Measurements from ENCODE around the gene MGAT4B.

MGAT4B gene

DNA sequence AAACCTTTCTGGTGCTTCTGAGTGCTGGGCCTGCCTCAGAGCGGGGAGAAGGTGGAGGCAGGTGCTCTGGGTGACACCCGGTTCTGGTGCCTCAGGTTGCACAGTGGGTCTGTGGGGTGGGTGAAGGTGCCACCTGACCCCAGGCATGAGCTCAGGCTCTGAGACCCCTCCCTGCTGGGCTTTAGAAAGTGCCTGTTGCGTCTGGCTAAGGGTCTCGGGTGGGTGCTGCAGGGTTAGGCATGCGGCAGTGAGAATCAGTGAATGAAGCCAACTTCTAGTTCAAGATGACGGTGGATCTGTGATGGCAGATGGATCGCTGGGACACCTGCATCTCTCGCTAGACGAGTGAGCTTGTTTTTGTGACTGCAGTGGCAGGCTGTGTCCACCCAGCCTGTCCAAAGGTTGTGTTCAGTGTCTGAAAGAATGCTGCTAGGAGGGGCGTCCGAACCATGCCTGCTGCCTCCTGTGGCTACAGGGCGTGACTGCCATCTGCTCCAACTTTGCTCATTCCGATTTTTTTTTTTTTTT lies 19.1 kb upstream of the MGAT4B start:
- DNase-seq = no peak

DNA sequence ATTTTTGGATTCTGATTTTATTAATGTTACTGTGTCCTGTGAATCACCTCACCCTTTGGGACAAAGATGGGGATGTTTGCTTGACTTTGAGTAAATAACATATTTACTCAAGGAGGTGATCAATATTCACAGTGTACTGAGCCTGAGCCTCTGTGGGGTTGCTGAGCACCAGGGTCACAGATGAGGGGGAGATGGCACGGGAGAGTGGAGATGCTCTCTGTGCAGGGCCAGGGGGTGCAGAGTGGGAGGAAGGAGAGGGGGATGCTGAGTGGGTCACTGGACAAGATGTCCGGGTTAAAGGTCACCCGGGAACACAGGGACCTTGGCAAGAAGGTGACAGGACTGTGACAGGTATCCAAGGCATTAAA lies 18.1 kb upstream of the MGAT4B start:
- DNase-seq = no peak

DNA sequence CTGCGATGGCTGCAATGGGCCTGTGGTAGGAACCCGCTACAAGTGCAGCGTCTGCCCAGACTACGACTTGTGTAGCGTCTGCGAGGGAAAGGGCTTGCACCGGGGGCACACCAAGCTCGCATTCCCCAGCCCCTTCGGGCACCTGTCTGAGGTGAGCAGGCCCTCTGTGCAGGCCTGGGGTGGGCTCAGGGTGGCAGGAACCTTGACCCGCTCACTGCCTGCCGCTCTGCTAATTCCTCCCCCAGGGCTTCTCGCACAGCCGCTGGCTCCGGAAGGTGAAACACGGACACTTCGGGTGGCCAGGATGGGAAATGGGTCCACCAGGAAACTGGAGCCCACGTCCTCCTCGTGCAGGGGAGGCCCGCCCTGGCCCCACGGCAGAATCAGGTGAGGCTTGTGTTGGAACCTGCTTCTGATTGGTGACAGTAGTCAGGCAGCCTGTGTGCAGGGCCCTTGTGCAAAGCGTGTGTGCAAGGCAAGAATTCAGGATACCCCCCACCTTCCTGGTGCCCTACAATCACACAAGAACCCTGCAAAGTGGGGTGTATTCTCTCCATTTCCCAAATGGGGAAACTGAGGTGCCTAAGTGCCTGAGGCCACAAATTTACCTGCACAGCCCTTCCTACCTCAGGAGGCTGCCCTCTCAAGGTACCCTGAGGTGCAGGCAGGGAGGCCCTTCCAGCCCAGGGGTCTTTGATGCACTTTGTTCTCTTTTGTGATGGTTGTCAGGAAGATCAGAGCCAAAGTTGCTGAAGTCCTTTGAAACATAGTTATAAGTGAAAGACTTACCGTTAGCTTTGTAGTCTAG lies 17.5 kb upstream of the MGAT4B start:
- no peak for DNase-seq

DNA sequence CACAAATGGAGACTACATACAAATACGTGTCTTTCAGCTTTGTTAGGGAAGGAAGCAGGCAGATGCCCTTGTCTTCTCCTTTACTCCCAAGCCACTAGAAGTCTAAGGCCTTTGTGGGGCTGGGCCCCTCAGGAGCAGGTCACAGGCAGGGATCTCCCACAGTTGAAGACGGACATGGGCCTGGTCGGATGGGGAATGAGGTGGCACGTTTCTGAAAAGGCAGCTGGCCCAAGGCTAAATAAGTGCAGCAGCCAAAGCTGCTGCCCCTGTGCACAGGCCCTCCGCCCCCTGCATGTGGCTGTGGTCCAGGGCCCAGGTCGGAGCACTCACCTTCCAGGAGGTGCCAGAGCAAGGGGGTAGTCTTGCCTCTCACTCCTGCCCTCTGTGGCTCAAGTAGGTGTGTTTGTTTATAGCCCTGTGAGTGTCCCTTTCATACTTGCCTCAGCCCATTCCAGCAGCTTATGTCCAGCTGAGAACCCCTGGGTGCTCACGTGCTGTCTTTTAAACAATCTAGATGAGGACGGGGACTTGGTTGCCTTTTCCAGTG lies 15.9 kb upstream of the MGAT4B start:
- DNase-seq = no peak

DNA sequence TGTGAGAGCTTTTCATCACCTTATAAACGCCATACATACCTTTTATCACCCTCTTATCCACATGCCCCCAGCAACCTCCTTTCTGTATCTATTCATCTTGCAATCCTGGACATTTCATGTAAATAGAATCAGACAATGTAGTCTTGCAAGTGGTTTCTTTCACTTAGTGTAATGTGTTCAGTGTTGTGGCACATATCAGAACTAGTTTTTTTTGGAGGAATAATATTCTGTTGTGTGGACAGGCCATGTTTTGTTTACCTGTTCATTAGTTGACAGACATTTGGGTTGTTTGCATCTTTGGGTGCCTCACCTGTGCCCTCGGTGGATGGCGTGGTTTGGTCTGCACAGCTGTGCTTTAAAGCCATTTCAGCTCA lies 15.4 kb upstream of the MGAT4B start:
- DNase-seq = no peak

DNA sequence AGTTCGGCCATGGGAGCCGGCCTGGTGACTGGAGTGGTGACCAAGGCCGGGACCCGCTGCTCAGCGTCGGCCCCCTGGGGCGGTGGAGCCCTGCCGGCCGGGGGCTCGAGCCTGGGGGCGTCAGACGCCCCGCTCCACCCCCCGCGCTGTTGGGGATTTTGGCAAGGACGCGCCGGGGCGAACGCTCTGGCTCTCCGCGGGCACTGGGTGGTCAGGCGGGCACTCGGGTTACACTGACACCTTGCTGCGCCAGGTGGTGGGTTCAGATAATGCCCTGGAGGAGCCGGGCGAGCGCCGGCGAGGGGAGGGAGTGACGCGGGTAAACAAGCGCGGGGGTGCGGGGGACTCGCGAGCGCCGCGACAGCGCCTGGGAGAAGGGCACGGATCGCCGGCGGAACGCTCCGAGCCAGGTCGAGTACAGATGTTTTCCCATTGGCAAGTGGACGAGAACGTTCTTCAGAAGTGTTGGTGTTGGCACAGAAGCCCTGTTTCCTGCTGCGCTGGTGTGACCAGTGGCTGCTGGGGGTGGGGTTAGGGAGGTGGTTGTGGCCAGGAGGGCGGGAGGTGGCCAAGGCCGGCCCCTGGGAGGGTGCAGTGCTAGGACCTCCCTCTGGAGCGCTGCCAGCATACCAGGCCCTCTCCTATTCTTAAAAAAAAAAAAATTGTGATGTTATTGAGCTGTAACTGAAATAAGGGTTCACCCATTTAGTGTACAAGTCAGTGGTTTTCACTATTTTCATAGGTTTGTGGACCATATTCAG lies 14.8 kb upstream of the MGAT4B start:
- peak; percentile 90 to 96 (median 92) for DNase-seq

DNA sequence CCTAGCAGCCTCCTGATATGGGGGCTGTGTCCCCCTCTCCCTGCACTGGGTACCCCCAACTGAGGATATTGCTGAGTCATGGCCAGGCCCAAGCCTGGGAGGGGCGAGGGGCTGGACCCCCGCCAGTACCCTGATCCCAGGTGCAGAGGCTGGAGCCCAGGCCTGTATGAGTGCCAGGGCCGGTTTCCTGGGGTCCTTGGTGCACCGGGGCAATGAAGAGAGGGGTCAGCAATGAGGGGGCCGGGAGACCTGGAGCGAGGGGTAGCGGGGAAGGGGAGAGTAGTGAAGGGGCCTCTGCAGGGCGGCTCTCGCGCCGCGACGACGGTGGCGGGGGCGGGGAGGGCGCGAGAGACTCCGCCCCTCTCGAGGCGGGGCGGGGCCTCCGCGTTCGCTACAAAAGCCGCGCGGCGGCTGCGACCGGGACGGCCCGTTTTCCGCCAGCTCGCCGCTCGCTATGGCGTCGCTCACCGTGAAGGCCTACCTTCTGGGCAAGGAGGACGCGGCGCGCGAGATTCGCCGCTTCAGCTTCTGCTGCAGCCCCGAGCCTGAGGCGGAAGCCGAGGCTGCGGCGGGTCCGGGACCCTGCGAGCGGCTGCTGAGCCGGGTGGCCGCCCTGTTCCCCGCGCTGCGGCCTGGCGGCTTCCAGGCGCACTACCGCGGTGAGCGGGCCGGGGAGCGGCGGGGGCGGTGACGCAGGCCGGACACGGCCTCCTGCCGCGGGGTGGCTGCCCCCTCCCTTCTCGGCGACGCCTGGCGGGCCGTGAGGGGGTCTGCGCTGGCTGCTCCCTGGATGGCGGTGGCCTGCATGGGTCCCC lies 14.0 kb upstream of the MGAT4B start, which contains the start of gene SQSTM1:
TSS of gene SQSTM1 (plus strand) at position 423 of the 815 bp plus-strand sequence. CDS start at position 455, 32 bp downstream.
- DNase-seq = peak; percentile 85 to 96 (median 92)

DNA sequence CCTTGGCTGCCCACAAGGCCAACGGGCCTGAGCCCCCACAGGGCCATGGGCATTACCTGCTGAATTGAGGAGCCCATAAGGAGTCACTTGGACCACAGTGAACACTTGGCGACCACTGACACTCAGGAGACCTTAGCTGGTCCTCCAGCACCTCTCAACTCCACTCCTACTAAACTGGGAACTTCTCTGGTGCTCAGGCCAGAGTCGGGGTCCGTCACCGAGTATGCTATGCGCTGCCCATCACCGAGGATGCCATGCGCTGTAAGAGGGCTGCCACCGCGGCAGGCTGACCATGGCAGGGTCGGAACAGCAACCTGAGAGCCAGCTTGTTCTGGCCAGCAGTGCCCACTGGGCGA lies 13.4 kb upstream of the MGAT4B start:
- DNase-seq = no peak

DNA sequence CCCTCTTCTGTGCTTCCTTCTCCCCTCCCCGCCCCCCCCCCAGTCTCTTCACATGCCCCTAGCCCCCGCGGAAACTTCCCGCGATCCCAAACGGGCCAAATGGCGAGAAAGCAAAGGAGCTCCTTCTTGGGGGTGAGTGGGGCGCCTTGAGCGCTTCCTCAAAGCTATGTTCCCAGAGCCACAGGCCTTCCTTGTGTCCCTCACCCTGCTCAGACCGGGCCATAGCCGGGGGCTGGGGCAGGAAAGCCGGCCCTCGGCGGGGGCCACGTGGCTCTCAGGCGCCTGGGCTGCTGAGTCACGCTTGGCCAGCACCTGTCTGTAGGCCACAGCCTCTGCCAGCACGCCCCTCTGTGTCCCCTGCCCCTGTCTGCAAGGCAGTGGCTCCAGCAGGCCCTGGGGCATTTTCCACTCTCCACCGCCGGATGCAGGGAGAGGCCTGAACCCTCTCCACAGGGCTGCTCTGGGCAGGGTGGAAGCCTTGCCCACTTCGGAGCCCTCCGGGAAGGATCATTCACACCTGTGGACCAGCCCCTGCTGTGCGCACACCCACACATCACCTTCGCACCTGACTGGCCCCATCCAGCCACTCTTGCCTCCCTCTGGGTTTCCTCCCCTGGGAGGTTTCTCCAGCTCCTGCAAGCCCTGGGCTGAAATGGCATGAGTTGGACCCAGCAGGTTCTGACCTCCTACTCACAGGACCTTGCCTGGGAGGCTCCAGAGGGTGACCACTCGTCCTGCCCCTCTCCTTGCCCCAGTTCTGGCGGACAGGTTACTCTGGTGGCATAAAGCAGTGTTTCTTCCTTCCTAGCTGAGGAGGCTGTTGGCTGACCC lies 12.8 kb upstream of the MGAT4B start:
- peak; percentile 59 to 84 (median 64) for DNase-seq

DNA sequence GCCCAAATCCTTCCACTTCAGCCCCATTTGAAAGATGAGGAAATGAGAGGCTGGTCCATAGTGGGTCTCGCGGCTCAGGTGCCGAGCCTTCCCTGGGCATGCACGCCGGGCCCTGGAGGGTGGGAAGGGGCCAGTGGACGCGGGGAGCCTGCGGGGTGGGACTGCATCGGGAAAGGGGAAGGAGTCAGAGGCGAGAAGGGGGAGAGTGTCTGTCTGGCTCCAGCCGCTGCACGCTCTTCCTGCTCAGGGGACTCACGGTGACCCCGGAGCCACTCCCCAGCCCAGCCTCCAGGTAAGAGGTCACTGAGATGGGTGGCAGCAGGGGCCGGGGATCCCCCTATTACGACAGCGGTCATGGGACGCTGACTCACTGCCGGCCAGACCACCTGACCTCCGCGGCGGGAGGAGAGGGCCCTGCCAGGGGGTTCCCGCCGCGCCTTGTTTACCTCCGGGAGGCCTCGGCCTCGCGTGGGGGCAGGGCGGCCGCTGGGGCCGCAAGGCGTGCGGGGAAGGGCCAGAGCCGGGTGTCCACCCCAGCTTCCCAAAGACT lies 12.2 kb upstream of the MGAT4B start:
- peak; percentile 95 to 98 (median 96) for DNase-seq

DNA sequence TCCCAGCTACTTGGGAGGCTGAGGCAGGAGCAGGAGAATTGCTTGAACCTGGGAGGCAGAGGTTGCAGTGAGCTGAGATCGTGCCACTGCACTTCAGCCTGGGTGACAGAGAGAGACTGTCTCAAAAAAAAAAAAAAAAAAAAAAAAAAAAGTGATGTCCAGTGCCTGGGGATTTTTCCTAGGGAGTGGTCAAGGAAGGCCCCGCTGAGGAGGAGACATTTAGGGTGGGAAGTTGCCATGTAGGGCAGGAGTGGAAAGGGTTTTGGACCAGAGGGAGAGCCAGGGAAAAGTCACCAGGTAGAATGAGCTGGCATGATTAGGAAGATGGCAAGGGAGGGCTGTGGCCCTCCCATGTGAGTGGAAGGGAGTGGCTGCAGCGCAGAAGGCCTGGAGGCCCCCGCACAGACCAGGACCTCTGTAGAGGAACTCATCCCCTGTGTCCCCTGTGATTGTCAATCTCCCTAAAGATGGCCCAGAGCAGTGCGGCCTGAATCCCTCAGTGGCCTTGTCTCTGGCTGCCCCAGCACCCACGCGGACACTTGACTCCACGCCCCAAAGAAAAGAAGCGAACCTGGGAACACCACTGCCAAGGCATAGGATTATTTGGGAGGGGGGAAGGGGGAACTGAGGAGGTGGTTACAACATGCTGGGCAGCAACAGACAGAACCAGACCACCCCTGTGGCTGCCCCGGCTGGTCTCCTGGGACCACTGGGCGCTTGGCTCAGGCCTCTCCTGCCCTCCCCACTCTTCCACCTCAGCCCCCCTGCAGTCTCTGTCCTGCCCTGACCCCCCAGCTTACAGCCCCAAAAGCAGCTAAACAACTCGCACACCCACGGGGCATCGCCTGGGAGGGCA lies 11.5 kb upstream of the MGAT4B start:
- peak; percentile 52 to 63 (median 62) for DNase-seq

DNA sequence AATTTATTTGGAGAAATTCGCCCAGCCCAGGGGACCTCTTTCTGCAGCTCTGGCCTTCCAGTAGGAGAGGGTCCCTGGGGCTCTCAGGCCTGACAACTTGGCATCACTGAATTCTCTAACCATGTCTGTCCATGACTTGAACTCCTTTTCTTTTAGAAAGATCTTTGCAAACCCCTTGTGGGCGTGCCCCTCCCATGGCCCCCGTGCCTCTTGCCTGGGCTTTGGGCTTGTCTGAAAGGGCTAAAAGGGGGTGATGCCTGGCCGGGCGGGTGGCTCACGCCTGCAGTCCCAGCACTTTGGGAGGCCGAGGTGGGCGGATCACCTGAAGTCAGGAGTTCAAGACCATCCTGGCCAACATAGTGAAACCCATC lies 10.8 kb upstream of the MGAT4B start:
- no peak for DNase-seq

DNA sequence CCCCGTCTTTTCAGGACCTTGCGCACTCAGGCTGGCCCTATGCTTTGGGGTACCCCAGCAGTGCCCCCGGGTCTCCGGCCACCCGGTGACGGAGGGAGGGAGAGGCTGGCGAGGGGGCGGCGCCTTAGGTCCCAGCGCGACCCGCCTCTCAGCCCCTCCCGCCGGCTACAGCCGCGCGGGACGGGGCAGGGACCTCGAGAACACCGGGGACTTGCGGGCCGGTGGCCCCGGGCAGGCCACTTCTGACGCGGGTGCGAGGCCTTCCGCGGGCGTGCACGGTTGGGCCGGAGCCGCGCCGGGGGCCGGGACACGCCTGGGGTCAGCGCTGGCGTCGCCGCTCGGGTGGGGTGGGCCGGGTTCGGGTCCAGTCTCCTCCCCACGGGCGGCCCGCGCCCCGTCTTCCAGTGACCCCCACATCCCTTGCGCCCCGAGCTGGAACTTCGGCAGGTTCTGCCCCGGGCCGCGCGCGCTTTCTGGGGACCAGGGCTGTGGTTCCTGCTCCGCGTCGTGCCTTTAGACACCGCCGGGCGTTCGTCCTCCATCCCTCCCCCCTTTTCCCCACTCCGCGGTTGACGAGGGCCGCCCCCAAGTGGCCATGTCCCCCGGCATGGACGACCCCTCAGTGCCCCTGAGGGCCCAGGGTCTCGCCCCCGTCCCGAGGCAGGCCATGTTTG lies 10.3 kb upstream of the MGAT4B start:
- DNase-seq = peak in 1 of 3 donors; percentile 59

DNA sequence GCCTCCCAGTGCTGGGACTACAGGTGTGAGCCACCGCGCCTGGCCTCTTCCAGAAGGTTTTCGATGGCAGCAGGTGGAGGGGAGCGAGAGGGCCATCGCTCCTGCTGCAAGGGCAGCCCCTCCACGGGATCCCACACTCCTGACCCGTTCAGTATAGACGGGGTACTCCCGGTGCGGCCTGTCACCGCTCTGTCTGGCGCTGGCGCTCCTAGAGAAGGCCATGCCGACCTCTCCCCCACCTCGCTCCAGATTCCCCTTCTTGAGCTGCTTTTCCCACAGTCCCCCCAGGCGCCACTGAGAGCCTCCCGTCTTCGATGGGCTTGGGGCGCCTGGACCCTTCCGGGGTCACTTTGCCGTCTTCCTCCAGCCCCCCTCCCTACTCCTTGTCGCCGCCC lies 9.7 kb upstream of the MGAT4B start:
- DNase-seq = no peak

DNA sequence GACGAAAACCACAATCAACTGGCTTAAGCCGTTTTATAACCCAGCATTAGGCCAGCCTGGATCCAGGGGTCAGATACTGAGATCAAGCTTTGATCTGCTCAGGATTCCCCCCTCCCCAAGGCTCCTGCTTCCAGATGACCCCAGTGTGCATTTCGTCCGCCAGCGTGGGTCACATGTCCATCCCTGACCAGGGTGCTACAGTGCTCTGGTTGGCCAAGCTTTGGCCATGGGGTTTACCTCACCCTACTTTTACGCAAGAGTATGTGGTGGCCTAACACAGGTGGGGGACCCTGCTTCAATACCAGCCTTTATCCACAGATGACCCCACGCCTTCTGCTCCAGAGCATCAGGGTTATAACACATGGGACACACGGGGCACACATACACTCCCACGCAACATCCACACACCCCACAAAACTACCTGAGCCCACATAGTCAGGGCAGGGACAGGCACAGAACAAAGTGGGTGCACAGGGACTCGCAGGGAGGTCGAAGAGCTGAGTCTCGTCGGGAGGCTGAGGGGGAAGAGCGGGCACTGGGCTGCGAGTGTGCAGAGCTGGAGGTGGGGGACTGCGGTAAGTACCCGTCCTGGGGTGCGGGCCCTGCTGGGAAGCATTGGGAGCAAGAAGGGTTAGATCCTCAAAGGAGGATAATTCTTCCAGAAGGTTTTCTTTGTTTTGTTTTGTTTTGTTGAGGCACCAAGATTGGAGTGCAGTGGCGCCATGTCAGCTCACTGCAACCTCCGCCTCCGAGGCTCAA lies 9.0 kb upstream of the MGAT4B start:
- DNase-seq = no peak

DNA sequence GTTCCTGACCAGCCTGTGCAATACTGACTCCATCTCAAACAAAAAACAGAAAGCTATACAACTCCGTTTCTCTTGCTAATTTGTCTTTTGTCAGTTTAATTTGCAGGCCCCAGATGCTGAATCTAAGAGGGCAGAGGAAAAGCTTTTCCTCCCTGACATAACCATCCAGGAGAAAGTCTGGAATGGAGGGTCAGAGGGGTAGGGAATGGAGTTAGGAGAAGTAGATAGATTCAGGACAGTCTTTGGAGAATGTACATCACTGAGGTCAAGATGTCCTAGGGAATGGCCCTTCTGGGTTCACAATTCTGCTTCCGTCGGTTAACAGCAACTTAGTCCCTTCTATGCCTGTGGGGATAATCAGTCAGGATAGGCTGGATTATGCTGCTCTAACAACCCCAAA lies 7.4 kb upstream of the MGAT4B start:
- DNase-seq = no peak

DNA sequence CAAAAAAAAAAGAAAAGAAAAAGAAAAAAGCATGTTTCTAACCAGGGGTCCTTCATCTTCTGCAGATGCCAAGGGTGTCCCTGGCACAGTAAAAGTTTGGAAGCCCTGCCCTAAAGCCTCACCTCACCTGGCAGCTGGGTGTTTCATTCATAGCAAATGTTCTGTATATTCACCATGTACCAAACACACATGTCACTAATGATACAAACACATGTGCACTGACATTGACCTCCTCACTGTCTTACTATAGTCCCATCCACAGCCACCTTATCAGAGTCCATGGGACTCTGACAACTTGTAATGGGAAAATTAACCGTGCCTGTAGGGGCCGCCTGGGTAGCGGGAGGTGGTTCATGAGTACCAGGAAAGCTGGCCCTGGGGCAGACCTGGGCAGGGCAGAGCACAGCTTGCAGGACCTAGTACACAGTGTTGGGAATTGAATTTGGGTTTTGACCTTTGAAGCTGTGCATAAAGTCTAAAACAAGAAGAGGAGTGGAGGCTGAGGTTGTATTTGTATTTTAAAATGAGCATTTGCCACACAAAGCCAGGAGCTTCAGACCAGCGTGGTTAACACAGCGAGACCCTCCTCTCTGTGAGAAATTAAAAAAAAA lies 6.4 kb upstream of the MGAT4B start:
- DNase-seq = no peak

DNA sequence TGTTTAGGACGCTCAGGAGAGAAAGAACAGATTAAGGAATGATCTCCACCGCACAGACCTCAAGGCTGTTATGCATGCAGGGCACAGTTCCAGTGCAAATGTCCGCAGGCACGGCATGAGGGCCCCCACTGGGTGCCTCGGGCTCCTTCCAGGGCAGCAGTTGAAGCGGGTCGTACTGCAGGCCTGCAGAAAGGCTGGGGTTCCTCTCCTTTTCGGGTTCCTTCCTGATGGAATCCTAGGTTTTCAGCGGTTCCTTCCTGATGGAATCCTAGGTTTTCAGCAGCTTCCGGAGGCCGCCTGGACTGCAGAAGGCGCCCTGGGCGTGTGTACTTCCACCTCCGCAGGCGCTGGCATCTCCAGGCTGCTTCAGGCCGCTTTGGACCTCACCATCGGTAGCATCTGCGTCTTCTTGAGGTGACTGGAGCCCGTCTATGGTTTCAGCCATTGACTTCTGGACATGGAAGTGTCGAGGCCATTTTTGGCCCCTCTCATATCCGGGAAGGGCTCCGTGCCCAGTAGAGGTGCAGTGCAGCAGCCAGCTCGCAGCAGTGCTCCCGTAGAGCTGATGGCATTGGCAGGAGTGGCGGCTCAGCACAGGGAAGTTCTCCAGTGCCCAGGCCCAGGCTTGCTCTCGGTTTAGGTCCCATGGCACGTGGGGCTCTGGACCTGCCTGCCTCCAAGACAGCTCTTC lies 5.6 kb upstream of the MGAT4B start:
- no peak for DNase-seq
